ENCODE measurements around the gene HELZ. TPM values are rescaled to one million over a fixed set of nuclear protein-coding genes. Genes with fewer than 3 reads are reported as not detected.

Gene HELZ
- total RNA-seq, 2 donors from 2014 or later: 38.7 to 99.4 TPM

GRCh38 chr17:67119102-67119501, 125.9 kb downstream of the HELZ start:
- Histone ChIP-seq H3K4me3 (no peak overlapping the region), H3K4me1 (replicated peaks) (no peaks in the 10 kb centered on the region), H3K27ac (no peak overlapping the region), H3K27me3 (replicated peaks; ENCODE audit: insufficient read depth) (no peaks in the 10 kb centered on the region), H3K9me3 (no peaks in the 10 kb centered on the region), H3K36me3 (no peaks in the 10 kb centered on the region)
- TF ChIP-seq POLR2A (IDR thresholded peaks at IDR 0.05) (no peak), CTCF (IDR thresholded peaks at IDR 0.05) (no peak), POLR2AphosphoS5 (IDR thresholded peaks at IDR 0.05) (no peak)
- intact Hi-C loops (cut with DNase I): no loop called here
- DNase-seq (ENCODE audit: low spot score): no peak
- 99% methylated on average over 2 of the region's 2 CpGs for WGBS

- Histone ChIP-seq H3K27me3 (replicated peaks; ENCODE audit: insufficient read depth) (no peaks in the 10 kb centered on the region), H3K36me3 (no peaks in the 10 kb centered on the region), H3K9me3 (no peaks in the 10 kb centered on the region), H3K4me3 (no peak overlapping the region), H3K4me1 (replicated peaks) (no peaks in the 10 kb centered on the region), H3K27ac (no peak overlapping the region)
- WGBS: 97% methylated on average over 1 of the region's 1 CpG
- intact Hi-C loops (cut with DNase I): no loop called here
- TF ChIP-seq CTCF (IDR thresholded peaks at IDR 0.05) (no peak), POLR2AphosphoS5 (IDR thresholded peaks at IDR 0.05) (no peak), POLR2A (IDR thresholded peaks at IDR 0.05) (no peak)
- DNase-seq (ENCODE audit: low spot score): no peak
These were observed 128.9 kb downstream of the HELZ start for GRCh38 chr17:67116045-67116575.

GRCh38 chr17:67115401-67115800, 129.6 kb downstream of the HELZ start:
- Histone ChIP-seq H3K27me3 (replicated peaks; ENCODE audit: insufficient read depth) (no peaks in the 10 kb centered on the region), H3K4me3 (no peak overlapping the region), H3K36me3 (no peaks in the 10 kb centered on the region), H3K9me3 (no peaks in the 10 kb centered on the region), H3K27ac (no peak overlapping the region), H3K4me1 (replicated peaks) (no peaks in the 10 kb centered on the region)
- TF ChIP-seq POLR2A (IDR thresholded peaks at IDR 0.05) (no peak), CTCF (IDR thresholded peaks at IDR 0.05) (no peak), POLR2AphosphoS5 (IDR thresholded peaks at IDR 0.05) (no peak)
- no peak for DNase-seq (ENCODE audit: low spot score)
- 96% methylated on average over 1 of the region's 1 CpG for WGBS
- intact Hi-C loops (cut with DNase I): no loop called here

- H3K4me3 ChIP-seq: no peak overlapping the region
- no peak overlapping the region for H3K27ac ChIP-seq
- no peak for TF ChIP-seq POLR2AphosphoS5 (IDR thresholded peaks at IDR 0.05)
- TF ChIP-seq CTCF (IDR thresholded peaks at IDR 0.05): no peak
- TF ChIP-seq POLR2A (IDR thresholded peaks at IDR 0.05): no peak
- peaks cover 0 to under 1% of the 10 kb centered on the region in 2 donors for H3K36me3 ChIP-seq
- no peaks in the 10 kb centered on the region for H3K9me3 ChIP-seq
- no peak for DNase-seq (ENCODE audit: low spot score)
- 93% methylated on average over 5 of the region's 5 CpGs for WGBS
- intact Hi-C loops (cut with DNase I): no loop called here
- no peaks in the 10 kb centered on the region for H3K27me3 ChIP-seq (replicated peaks; ENCODE audit: insufficient read depth)
- no peaks in the 10 kb centered on the region for H3K4me1 ChIP-seq (replicated peaks)
These were observed 131.5 kb downstream of the HELZ start for GRCh38 chr17:67113486-67113885.

GRCh38 chr17:67111808-67112207, 133.2 kb downstream of the HELZ start:
- Histone ChIP-seq H3K36me3 (peaks cover 3 to 6% of the 10 kb centered on the region in 2 donors), H3K27me3 (replicated peaks; ENCODE audit: insufficient read depth) (no peaks in the 10 kb centered on the region), H3K9me3 (no peaks in the 10 kb centered on the region), H3K27ac (no peak overlapping the region), H3K4me3 (no peak overlapping the region), H3K4me1 (replicated peaks) (no peaks in the 10 kb centered on the region)
- 93% methylated on average over 1 of the region's 1 CpG for WGBS
- no peak for TF ChIP-seq POLR2AphosphoS5 (IDR thresholded peaks at IDR 0.05)
- no peak for TF ChIP-seq CTCF (IDR thresholded peaks at IDR 0.05)
- no peak for TF ChIP-seq POLR2A (IDR thresholded peaks at IDR 0.05)
- DNase-seq (ENCODE audit: low spot score): no peak
- intact Hi-C loops (cut with DNase I): no loop called here

All from prostate gland (tissue), 2 donors.